HG02852 (cell line): ENCODE measurements around the gene SAV1.
"Not testable (repeated sequence)": the region's sequence is repeated elsewhere in the genome, so short reads cannot be mapped to it uniquely, and the experiment has no call there.

Experiments
- ATAC-seq: cut with Tn5 transposase; IDR thresholded peaks from one replicate; pipeline ENCODE4 v1.9.1; 2021; ENCODE audit warnings: mild to moderate bottlenecking, moderate library complexity; ENCODE audit not compliant: unreplicated experiment

Gene SAV1

GRCh38 chr14:50667996-50668825 lies at the start of gene SAV1:
Gene SAV1, minus strand, starts transcription at chr14:50668306. Its CDS starts 339 bp downstream, at chr14:50667967.
- peak; percentile 56 for ATAC-seq

DNA sequence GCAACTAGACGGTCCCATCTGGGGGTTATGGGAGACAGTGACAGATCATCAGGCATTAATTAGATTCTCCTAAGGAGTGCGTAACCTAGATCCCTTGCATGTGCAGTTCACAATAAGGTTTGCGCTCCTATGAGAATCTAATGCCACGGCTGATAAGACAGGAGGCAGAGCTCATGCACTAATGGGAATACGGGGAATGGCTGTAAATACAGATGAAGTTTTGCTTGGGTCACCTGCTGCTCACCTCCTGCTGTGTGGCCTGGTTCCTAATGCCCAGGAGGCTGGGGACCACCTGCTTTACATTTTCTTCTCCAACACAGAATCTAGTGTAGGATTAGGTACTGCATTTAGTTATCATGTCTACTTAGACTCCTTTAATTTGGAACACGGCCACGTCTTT lies 49.7 kb upstream of the SAV1 start:
- no peak for ATAC-seq

GRCh38 chr14:50714450-50715073 lies 46.5 kb upstream of the SAV1 start:
- ATAC-seq: no peak

DNA sequence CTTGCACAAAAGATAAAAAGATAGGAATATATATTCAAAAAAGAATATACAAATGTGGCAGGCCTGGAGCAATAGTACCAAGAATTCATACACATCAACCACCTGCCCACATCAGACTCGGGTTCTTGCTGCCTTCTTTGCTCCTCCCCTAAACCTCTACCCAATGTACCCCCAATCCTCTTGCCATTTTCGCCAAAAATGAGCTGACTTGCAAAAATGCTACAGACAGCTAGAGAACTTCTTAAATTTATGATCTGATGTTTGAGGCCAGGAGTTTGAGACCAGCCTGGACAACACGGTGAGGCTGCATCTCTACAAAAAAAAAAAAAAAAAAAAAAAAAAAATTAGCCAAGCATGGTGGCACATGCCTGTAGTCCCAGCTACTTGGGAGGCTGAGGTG lies 42.9 kb upstream of the SAV1 start:
- ATAC-seq: no peak

DNA sequence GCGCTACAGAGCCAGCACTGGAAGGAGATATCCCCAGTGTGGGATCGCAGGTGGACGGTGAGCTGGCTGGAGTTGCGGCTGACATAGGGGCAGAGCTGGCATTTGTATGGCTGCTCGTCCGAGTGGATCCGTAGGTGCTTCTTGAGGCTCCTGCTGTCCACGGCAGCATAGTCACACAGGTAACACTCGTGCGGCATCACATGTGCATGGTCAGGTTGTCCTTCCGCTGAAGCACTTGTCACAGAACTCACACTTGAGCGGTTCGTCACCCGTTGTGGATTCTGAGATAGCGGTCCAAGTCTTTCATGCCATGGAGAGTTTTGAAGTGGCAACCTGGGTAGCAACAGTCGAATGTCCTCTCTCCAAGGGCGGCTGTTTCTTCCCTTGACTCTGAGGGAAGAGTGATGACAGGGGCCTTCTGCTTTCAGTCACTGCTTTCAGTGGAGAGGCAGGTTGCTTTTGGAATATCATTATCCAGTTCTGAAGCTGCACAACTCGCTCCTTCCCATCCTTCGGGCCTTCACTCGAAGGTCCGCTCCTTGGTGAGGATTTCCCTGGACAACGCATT lies 37.0 kb upstream of the SAV1 start:
- ATAC-seq: no peak

- ATAC-seq: no peak
Measured at GRCh38 chr14:50704454-50705010, 36.4 kb upstream of the SAV1 start.

DNA sequence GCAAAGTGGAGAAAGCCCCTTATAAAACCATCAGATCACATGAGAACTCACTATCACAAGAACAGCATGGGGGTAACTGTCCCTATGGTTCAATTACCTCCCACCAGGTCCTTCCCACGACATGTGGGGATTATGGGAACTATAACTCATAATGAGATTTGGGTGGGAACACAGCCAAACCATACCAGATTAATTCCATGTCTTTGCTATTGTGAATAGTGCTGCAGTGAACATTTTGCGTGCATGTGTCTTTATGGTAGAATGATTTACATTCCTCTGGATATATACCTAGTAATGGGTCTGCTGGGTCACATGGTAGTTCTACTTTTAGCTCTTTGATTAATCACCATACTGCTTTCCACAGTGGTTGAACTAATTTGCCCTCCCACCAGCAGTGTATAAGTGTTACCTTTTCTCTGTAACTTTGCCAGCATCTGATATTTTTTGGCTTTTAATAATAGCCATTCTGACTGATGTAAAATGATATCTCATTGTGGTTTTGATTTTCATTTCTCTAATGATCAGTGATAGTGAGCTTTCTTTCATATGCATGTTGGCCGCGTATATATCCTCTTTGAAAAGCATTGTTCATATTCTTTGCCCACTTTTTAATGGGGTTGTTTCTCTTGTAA lies 29.7 kb upstream of the SAV1 start:
- ATAC-seq: no peak

- ATAC-seq: not testable (repeated sequence)
Measured at GRCh38 chr14:50694260-50694659, 26.2 kb upstream of the SAV1 start.

DNA sequence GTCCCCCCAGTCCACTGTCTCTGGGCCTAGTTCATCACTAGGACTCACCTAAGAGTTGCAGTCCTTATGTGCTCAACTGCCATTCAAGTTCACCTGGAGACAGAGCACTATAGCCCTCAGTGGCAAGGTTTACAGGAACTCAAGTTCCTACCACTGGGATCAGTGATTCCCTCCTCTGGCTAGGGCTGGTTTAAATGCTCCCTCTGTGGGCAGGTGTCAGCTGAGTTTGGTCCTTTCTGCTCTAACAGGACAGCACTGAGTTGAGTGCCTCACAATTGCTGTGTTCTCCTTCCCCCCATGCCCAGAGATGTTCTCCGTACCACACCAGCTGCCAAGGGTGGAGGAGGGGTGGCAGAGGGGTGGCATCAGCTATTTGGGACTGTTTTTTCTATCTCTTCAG lies 20.8 kb upstream of the SAV1 start:
- no peak for ATAC-seq

DNA sequence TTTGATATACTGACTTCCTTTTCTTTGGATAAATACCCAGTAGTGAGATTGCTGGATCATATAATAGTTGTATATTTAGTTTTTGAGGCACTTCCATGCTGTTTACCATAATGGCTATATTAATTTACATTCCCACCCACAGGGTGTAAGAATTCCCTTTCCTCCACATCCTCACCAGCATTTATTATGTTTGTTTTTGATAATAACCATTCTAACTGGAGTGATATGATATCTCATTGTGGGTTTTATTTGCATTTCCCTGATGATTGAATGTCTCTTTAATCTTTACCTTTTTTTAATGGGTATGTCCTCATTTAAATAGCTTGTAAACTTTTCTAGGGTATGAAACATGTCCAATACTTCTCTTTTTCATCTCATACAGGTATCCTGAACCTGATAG lies 11.6 kb upstream of the SAV1 start:
- no peak for ATAC-seq

DNA sequence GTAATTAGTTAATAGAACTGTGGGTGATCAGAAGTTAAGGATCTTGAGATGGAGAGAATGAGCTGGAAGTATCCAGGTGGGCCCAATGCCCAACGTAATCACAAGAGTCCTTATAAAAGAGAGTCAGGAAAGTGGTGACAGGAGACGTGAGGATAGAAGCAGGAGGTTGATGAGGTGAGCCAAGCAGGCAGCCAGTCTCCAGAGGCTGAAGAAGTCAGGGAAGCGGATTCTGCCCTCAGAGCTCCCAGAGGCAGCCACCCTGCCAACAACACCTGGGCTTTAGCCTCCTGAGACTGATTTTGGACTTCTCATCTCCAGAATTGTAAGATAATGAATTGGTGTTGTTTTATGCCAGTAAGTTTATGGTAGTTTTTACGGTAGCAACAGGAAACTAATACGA lies 10.1 kb upstream of the SAV1 start:
- ATAC-seq: no peak

DNA sequence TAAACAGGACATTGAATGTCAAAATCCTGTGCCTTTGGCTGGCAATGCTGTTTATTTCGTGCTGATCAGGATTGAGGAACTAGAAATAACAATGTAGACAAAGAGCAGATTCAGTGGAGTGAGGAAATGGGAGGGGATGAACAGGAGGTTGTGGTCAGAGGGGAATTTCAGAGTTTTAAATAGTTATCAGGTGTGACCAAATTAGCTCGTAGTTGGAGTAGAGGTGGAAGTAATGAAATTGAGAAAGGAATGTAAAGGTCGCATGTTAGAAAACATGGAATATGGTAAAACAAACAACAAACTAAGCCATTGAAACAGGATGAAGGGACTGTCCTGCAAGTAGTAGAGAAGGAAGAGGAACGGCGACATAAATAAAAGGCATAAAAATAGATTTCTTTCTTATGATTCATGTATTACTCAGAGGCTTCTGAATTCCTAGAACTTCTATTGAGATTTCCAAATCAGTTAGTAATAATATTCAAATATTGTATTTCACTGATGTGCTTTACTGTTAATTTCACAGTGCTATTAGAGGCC lies 9.5 kb upstream of the SAV1 start:
- no peak for ATAC-seq

- ATAC-seq: no peak
Measured at GRCh38 chr14:50676814-50677516, 8.9 kb upstream of the SAV1 start.

DNA sequence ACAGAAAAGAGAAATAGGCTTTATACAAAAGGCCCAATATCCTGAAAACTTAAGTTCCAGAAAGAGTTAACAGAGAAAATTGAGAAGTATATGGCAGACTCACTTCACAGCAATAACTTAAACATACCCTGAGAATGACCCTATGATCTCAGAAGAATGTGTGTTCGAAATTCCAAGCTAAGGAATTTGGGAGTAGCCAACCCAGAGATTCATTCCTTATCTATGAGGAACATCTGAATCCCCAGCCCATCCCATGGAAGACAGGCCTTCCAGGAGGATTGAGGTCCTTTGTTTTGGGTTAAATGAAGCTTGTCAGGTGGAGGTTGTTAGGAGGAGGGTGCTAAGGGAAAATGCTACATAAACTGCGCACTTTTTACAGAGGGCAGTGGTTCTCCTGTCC lies 7.5 kb upstream of the SAV1 start:
- no peak for ATAC-seq

- no peak for ATAC-seq
Measured at GRCh38 chr14:50670866-50671256, 2.8 kb upstream of the SAV1 start.

- ATAC-seq: no peak
Measured at GRCh38 chr14:50670196-50670865, 2.2 kb upstream of the SAV1 start.

- ATAC-seq: no peak
Measured at GRCh38 chr14:50669441-50669986, 1.4 kb upstream of the SAV1 start.

- ATAC-seq: no peak
Measured at GRCh38 chr14:50668826-50669143, 679 bp upstream of the SAV1 start.

- ATAC-seq: peak; percentile 40
Measured at GRCh38 chr14:50667684-50667995, 466 bp downstream of the SAV1 start.
